ENCODE data around the gene ZWILCH.
"Not testable (repeated sequence)": the region's sequence is repeated elsewhere in the genome, so short reads cannot be mapped to it uniquely, and the experiment has no call there.

Gene ZWILCH

DNA sequence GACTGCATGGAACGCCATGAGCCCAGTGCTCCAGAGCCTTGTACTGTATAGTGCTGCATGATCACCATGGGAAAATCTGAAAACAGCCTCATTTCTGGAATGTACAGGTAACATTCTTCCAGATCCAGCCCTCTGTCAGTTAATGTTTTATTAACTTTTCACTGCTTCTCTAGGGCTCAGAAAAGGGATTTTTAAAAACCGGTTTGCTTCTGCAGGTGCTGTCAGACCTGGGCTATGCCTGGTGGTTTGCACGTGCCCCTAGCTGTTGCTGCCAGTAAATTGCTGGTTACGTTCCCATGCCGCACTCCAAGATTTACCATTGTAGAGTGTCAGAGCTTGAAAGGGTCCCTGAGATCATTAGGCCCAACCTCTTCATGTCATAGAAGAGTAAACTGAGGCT lies 16.6 kb upstream of the ZWILCH start:
- DNase-seq (ENCODE audit: low read depth): no peak

DNA sequence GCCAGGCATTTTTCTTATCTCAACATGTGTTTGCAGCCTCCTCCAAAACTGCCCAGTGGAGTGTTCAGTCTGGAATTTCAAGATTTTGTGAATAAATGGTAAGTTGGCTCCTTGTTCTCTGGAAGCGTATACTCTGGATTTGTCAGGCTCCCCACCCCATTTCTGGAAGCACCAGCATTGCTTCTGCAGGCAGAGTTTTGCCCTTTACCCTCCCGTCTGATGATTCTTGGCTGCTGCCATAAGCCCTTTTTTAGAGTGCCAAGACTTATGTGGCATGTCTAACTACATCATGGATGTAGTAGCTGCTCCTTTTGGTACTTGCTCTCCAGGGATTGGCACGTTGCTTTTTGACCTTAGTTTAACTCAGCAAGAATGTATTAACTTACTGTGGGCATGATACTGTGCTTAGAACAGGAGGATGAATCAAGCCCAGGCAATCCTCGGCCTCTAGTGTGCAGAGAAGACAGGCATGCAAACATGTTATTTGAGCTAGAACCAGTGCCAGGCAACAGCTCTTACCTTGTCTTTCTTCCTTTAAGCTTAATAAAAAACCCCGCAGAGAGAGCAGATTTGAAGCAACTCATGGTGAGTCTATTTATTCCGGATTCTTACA lies 15.8 kb upstream of the ZWILCH start:
- no peak for DNase-seq (ENCODE audit: low read depth)

DNA sequence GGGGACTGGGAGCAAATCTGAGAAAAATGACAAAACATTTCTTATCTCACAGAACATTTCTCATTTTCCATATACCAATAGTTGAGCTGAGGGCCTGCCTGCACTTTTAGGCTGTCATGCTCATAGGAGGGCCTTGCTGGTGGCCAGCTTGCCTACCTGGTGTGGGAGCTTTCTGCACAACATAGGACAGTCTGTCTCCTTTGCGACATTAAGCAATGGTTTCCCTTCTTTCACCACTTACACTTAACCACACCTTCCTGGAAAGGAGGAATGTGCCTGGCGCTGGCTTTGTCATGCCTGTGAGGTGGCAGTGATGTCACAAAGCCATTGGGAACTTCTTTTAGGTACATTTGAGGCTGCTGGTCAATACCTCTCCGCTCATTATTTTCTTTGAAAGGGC lies 13.3 kb upstream of the ZWILCH start:
- no peak for DNase-seq (ENCODE audit: low read depth)

DNA sequence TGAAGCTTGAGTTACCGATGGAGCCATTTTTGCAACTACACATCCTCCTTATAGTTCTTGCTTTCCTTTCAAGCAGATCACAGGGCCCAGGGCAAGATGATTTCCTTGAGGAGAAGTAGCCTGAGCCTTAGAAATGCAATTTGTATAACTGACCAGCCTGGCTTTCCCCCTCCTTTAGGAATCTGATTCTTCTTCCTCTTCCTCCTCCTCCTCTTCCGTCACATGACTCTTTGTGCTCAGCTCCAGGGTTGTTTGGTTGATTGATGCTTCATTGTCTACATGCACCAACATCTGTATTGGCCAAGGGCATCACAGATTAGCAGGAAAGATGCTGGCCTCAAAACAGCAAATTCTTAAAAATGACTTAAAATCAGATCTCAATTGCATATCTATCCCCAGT lies 10.9 kb upstream of the ZWILCH start:
- no peak for DNase-seq (ENCODE audit: low read depth)

DNA sequence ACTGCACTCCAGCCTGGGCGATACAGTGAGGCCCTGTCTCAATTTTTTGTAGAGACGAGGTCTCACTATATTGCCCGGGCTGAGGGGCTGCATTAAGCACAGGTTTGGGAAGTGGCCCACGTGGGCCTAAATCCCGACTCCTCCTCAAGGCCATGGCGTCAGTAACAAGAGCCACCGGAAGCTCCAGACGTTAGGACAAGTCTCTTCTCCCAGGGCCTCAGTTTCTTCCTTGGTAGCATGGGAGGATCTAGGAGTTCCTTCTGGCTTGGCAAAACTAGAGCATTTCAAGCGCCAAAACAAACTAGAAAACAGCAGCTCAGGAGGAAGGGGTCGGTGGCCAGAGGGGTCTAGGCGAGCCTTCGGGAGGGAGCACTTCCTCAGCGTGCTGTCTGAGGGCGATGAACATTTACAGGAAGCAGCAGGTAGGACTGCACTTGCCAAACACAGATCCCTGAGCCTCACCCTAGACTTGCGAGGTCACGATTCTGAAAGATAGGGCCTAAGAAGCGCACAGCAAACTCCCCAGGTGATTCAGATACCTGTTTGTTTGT lies 8.1 kb upstream of the ZWILCH start:
- no peak for DNase-seq (ENCODE audit: low read depth)

- peak; percentile 99 for DNase-seq (ENCODE audit: low read depth)
These were observed 7.3 kb upstream of the ZWILCH start, which contains the start of gene SNAPC5 for GRCh38 chr15:66497502-66498455. Gene SNAPC5 (minus strand): TSS chr15:66497762. CDS start chr15:66497731, 31 bp downstream.

- no peak for DNase-seq (ENCODE audit: low read depth)
These were observed 6.4 kb upstream of the ZWILCH start for GRCh38 chr15:66498501-66499386.

GRCh38 chr15:66500346-66500745 lies 4.8 kb upstream of the ZWILCH start:
- DNase-seq (ENCODE audit: low read depth): not testable (repeated sequence)

DNA sequence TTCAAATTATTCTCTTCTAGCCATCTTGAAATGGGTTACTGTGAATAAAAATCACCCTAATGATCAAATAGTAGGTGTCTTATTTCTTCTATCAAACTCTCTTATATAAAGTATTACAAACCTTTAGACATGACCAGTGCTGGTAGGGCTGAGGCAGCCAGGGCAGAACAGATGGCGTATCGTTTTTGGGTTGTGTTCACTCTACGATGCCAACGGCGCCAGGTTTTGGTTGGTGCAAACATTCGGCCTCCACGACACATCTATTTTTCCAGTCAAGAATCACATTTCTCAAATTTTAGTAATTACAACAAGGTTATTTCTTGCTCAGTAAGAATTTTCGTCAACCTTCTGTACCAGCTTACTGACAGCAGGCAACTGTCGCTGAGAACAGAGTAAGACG lies 2.6 kb upstream of the ZWILCH start:
- DNase-seq (ENCODE audit: low read depth): no peak

- not testable (repeated sequence) for DNase-seq (ENCODE audit: low read depth)
These were observed 2.0 kb upstream of the ZWILCH start for GRCh38 chr15:66503041-66503648.

- DNase-seq (ENCODE audit: low read depth): no peak
These were observed 1.2 kb upstream of the ZWILCH start for GRCh38 chr15:66503780-66504562.

GRCh38 chr15:66505430-66505811 lies 295 bp downstream of the ZWILCH start:
- no peak for DNase-seq (ENCODE audit: low read depth)

DNA sequence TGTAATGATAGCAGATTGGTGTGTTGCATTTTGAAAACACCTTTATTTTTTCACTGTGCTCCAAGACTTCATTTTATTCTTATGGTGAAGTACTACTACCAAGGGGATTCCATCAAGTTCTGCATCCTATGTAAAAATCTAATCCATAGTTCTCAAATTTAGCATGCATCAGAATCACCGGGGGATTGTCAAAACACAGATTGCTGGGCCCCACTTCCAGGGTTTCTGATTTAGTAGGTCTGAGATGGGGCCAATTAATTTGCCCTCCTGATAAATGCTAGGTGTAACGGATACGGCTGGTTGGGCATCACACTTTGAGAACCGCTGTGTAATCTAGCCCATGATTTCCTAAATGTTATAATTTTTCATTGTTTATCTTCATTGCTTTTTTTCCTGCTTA lies 692 bp downstream of the ZWILCH start:
- DNase-seq (ENCODE audit: low read depth): no peak

- DNase-seq (ENCODE audit: low read depth): no peak
These were observed 3.3 kb downstream of the ZWILCH start for GRCh38 chr15:66508293-66508883.

DNA sequence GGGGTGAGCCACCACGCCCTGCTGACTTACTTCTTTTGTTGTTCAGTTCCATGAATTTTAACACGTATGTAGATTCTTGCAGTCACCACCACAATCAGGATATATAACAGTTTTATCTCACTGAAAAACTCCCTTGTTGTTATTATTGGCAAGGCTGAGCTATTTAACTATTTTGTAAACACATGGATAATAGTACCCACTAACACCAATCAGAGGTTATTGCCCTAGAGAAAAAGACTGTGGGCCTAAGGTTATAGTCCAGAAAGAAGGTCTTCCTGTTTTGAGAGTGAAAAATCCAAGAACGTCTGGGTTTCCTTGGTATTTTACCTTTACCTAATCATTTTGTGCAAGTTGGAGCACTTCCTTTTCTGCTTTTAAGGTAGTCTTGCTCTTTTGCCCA lies 9.5 kb downstream of the ZWILCH start:
- no peak for DNase-seq (ENCODE audit: low read depth)

GRCh38 chr15:66515901-66516322 lies 10.8 kb downstream of the ZWILCH start:
- DNase-seq (ENCODE audit: low read depth): no peak

DNA sequence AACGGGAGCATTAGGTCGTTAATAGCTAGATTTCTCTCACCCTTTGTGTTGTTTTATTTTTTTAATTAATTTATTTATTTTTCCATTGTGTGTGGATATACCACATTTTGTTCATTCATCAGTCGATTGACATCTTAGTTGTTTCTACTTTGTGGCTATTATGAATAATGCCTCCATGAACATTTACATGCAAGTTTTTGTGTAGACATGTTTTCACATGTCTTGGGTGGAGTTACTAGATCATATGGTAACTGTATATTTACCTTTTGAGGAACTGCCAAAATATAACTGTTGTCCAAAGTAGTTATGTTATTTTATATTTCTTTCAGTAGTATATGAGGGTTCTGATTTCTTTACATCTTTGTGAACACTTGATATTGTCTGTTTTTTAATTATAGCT lies 18.8 kb downstream of the ZWILCH start:
- DNase-seq (ENCODE audit: low read depth): no peak

- DNase-seq (ENCODE audit: low read depth): no peak
These were observed 19.7 kb downstream of the ZWILCH start for GRCh38 chr15:66524838-66525237.

DNA sequence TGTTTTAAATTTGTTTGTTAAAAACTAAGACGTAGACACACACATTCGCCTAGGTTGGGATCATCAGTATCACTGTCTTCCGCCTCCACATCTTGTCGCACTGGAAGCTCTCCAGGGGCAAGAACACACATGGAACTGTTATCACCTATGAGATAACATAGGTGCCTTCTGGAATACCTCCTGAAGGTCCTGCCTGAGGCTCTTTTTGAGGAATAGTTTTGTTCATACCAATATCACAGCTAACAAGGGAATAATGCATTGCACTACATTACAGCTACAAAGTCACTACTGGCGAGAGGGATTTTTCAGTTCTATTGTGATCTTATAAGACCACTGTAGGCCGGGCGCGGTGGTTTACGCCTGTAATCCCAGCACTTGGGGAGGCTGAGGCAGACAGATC lies 29.9 kb downstream of the ZWILCH start:
- no peak for DNase-seq (ENCODE audit: low read depth)

GRCh38 chr15:66542896-66543295 lies 37.8 kb downstream of the ZWILCH start:
- no peak for DNase-seq (ENCODE audit: low read depth)

Data from activated T-cell treated with anti-CD3 and anti-CD28 coated beads for 48 hours (primary cell).